Esophagus (tissue), 2 donors: ENCODE measurements around the gene PKP1. TPM values are rescaled to one million over a fixed set of nuclear protein-coding genes. Genes with fewer than 3 reads are reported as not detected.

ENCODE experiments used
- H3K27ac ChIP-seq, 2 donors: one replicate each; pipeline ENCODE4 v1.5.1; 2013; ENCODE audit warnings: low read depth in 2 of 2, mild to moderate bottlenecking in 2 of 2, inconsistent platforms in 1 of 2, low read length in 1 of 2, moderate library complexity in 1 of 2
- H3K27me3 ChIP-seq, 2 donors: one replicate each; pipeline ENCODE4 v1.6.1; 2013; ENCODE audit warnings: low read length in 2 of 2, control low read depth in 1 of 2, mild to moderate bottlenecking in 1 of 2; ENCODE audit not compliant: insufficient read depth in 2 of 2, control insufficient read depth in 1 of 2
- H3K36me3 ChIP-seq, 2 donors: one replicate each; pipeline ENCODE4 v1.6.1; 2013; ENCODE audit warnings: low read length in 1 of 2; ENCODE audit not compliant: control insufficient read depth in 2 of 2, insufficient read depth in 2 of 2
- H3K4me1 ChIP-seq, 2 donors: one replicate each; pipeline ENCODE4 v1.6.1; 2013; ENCODE audit warnings: low read length in 1 of 2; ENCODE audit not compliant: control insufficient read depth in 2 of 2, insufficient read depth in 2 of 2
- H3K4me3 ChIP-seq, 2 donors: one replicate each; pipeline ENCODE4 v1.5.1; 2013; ENCODE audit warnings: low read length in 2 of 2, mild to moderate bottlenecking in 2 of 2, low read depth in 1 of 2, moderate library complexity in 1 of 2
- H3K9me3 ChIP-seq, 2 donors: one replicate each; pipeline ENCODE4 v1.6.1; 2013; ENCODE audit warnings: mild to moderate bottlenecking in 2 of 2, low read depth in 1 of 2, low read length in 1 of 2, moderate library complexity in 1 of 2; ENCODE audit not compliant: control insufficient read depth in 2 of 2, insufficient read depth in 1 of 2
- WGBS, 2 donors: extraction: QIAGEN DNeasy Blood & Tissue Kit; methylation state at CpG; one replicate each; pipeline ENCODE4 v1.1.7; 2013; 5-methylcytosine and 5-hydroxymethylcytosine counted together
- polyA plus RNA-seq, 2 donors: library from polyadenylated mRNA; stranded (reverse); fragments of 200-250 nt; gene quantifications; one replicate each; pipeline ENCODE4 v1.2.3, GENCODE V29; 2013
- donor health status: healthy with polysubstance abuse.
- donor health status: Bipolar disorder and iron deficiency.

PKP1 gene
- polyA plus RNA-seq, 2 donors: 124 to 282 TPM

GRCh38 chr1:201288765-201289164 is 5.5 kb downstream of the PKP1 start:
- H3K4me1 ChIP-seq: peaks cover 6 to 49% of the 10 kb centered on the region in 2 donors
- peak overlapping the region; percentile 14 to 19 for H3K4me3 ChIP-seq
- 41 to 45% methylated on average over 7 of the region's 7 CpGs for WGBS, 2 donors
- no peaks in the 10 kb centered on the region for H3K27me3 ChIP-seq
- H3K36me3 ChIP-seq: peaks cover 0 to 25% of the 10 kb centered on the region in 2 donors
- H3K9me3 ChIP-seq: no peaks in the 10 kb centered on the region
- H3K27ac ChIP-seq: peak overlapping the region; percentile 88 to 91

GRCh38 chr1:201290551-201290950 is 7.2 kb downstream of the PKP1 start:
- Histone ChIP-seq H3K27me3 (no peaks in the 10 kb centered on the region), H3K27ac (peak overlapping the region; percentile 88 to 91), H3K4me1 (peaks cover 6 to 48% of the 10 kb centered on the region in 2 donors), H3K36me3 (peaks cover 0 to 27% of the 10 kb centered on the region in 2 donors), H3K4me3 (no peak overlapping the region), H3K9me3 (no peaks in the 10 kb centered on the region)
- WGBS, 2 donors: 72 to 75% methylated on average over 7 of the region's 7 CpGs

- Histone ChIP-seq H3K4me1 (peaks cover 6 to 48% of the 10 kb centered on the region in 2 donors), H3K27me3 (no peaks in the 10 kb centered on the region), H3K9me3 (no peaks in the 10 kb centered on the region), H3K4me3 (no peak overlapping the region), H3K36me3 (peaks cover 0 to 26% of the 10 kb centered on the region in 2 donors), H3K27ac (peak overlapping the region; percentile 88 to 91)
- 39% methylated on average over 8 of the region's 8 CpGs for WGBS, 2 donors
These were observed 8.6 kb downstream of the PKP1 start for GRCh38 chr1:201291916-201292315.

GRCh38 chr1:201294876-201295275 is 11.6 kb downstream of the PKP1 start:
- peaks cover 0 to 23% of the 10 kb centered on the region in 2 donors for H3K36me3 ChIP-seq
- H3K27ac ChIP-seq: peak overlapping the region; percentile 71 to 79
- peaks cover 9 to 50% of the 10 kb centered on the region in 2 donors for H3K4me1 ChIP-seq

GRCh38 chr1:201295346-201295745 is 12.0 kb downstream of the PKP1 start:
- Histone ChIP-seq H3K27ac (peak overlapping the region; percentile 71 to 79), H3K36me3 (peaks cover 0 to 18% of the 10 kb centered on the region in 2 donors), H3K9me3 (no peaks in the 10 kb centered on the region), H3K4me3 (no peak overlapping the region), H3K4me1 (peaks cover 11 to 47% of the 10 kb centered on the region in 2 donors), H3K27me3 (no peaks in the 10 kb centered on the region)
- 44 to 58% methylated on average over 4 of the region's 4 CpGs for WGBS, 2 donors

More at GRCh38 chr1:201294876-201295275, 11.6 kb downstream of the PKP1 start:
- no peak overlapping the region for H3K4me3 ChIP-seq
- no peaks in the 10 kb centered on the region for H3K27me3 ChIP-seq
- H3K9me3 ChIP-seq: no peaks in the 10 kb centered on the region
- WGBS, 2 donors: 48 to 70% methylated on average over 2 of the region's 2 CpGs

GRCh38 chr1:201295861-201296260 is 12.6 kb downstream of the PKP1 start:
- Histone ChIP-seq H3K4me1 (peaks cover 11 to 47% of the 10 kb centered on the region in 2 donors), H3K36me3 (peaks cover 0 to 18% of the 10 kb centered on the region in 2 donors)
- 26 to 41% methylated on average over 3 of the region's 3 CpGs for WGBS, 2 donors

GRCh38 chr1:201296352-201296751 is 13.0 kb downstream of the PKP1 start:
- Histone ChIP-seq H3K36me3 (peaks cover 0 to 18% of the 10 kb centered on the region in 2 donors), H3K4me3 (no peak overlapping the region), H3K4me1 (peaks cover 11 to 44% of the 10 kb centered on the region in 2 donors), H3K9me3 (no peaks in the 10 kb centered on the region), H3K27me3 (no peaks in the 10 kb centered on the region), H3K27ac (peak overlapping the region; percentile 91 to 92)
- WGBS, 2 donors: 51 to 56% methylated on average over 4 of the region's 4 CpGs

More at GRCh38 chr1:201295861-201296260, 12.6 kb downstream of the PKP1 start:
- Histone ChIP-seq H3K9me3 (no peaks in the 10 kb centered on the region), H3K4me3 (no peak overlapping the region), H3K27ac (peak overlapping the region; percentile 91 to 92), H3K27me3 (no peaks in the 10 kb centered on the region)

GRCh38 chr1:201298396-201299381 is 15.4 kb downstream of the PKP1 start:
- Histone ChIP-seq H3K4me1 (peaks cover 6 to 30% of the 10 kb centered on the region in 2 donors), H3K27ac (peak overlapping the region; percentile 94 to 98)

GRCh38 chr1:201299968-201300367 is 16.7 kb downstream of the PKP1 start:
- 50 to 55% methylated on average over 6 of the region's 6 CpGs for WGBS, 2 donors
- peaks cover 6 to 36% of the 10 kb centered on the region in 2 donors for H3K4me1 ChIP-seq
- H3K27me3 ChIP-seq: no peaks in the 10 kb centered on the region
- peak overlapping the region; percentile 94 to 98 for H3K27ac ChIP-seq
- no peaks in the 10 kb centered on the region for H3K9me3 ChIP-seq
- H3K4me3 ChIP-seq: no peak overlapping the region
- peaks cover 0 to 15% of the 10 kb centered on the region in 2 donors for H3K36me3 ChIP-seq

More at GRCh38 chr1:201298396-201299381, 15.4 kb downstream of the PKP1 start:
- Histone ChIP-seq H3K9me3 (no peaks in the 10 kb centered on the region), H3K27me3 (no peaks in the 10 kb centered on the region), H3K36me3 (peaks cover 0 to 14% of the 10 kb centered on the region in 2 donors), H3K4me3 (no peak overlapping the region)
- WGBS, 2 donors: 65 to 69% methylated on average over 7 of the region's 7 CpGs
